EH (cell line): ENCODE data around the gene GSKIP.
A peak's percentile ranks its signal among the peaks of the same experiment; 100 is the strongest.
"Not testable (repeated sequence)": the region's sequence is repeated elsewhere in the genome, so short reads cannot be mapped to it uniquely, and the experiment has no call there.

Source experiments
- DNase-seq: peaks from one replicate; pipeline ENCODE4 v3.0.0-alpha.2; 2015; ENCODE audit warnings: low read depth

Gene GSKIP

DNA sequence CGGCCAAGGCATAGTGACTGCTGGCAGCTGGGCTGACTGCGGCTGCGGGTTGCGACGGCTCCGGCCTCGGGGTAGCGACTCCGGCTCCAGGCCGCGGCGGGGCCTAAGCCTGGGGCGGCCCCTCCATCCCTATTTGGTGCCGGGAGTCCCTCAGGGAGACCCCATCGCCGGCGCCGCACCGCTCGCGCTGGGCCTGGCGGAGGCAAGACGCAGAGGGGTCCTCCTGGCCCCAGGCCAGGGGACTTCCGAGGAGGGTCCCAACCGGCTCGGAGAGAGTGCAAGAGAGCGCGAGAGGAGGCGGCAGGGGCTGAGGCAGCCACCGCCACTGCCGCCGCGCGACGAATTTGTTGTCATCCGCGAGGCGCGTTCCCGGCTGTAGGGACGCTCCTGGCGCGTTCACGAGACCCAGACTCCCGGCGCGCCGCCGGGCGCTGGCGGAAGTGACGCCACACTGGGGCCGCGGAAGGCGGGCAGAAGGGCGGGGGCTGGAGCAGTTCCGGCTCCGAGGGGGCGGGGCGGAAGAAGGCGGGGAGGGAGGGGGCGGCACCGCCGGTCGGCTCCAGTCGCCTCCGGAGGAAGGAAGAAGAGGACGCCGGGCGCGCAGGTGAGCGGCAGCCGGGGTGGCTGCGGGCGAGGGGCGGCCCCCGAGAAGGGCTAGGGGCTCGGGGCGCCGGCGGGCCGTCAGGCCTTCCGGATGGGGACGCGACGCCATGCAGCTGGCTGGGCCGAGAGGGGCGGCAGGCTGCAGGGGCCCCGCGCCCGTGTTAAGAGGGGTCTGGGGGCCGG is at the start of gene GSKIP, which contains the start of gene ATG2B:
Gene GSKIP, plus strand, starts transcription at position 562 of the 786 bp plus-strand sequence. CDS start 18,722 bp downstream, outside the sequence.
Gene ATG2B, minus strand, starts transcription at position 377 of the 786 bp plus-strand sequence. Its CDS starts 365 bp downstream, at position 12.
- DNase-seq: peak; percentile 90

- no peak for DNase-seq
These were observed 47.2 kb upstream of the GSKIP start for GRCh38 chr14:96316087-96316486.

GRCh38 chr14:96318836-96319235 is 44.5 kb upstream of the GSKIP start:
- DNase-seq: no peak

DNA sequence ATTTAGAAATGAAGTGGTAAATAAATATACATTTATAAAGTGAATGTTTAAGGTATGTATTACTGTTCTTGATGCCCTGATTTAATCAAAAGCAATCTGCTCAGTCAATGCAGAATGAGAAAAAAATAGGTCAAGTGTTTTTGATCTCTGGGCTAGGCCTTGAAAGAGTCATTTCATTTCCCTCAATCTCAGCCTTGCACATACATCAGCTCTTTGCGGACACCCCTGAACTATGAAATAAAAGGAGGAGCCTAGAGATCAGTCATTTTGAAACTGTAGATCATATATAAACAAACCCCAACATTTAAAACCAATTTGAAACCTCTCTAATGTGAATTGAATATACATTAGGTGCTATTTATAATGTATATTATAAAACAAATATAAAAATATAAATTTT is 42.7 kb upstream of the GSKIP start:
- DNase-seq: no peak

- DNase-seq: no peak
These were observed 39.1 kb upstream of the GSKIP start for GRCh38 chr14:96324219-96324618.

GRCh38 chr14:96338551-96338950 is 24.8 kb upstream of the GSKIP start:
- peak; percentile 9 for DNase-seq

- no peak for DNase-seq
These were observed 22.0 kb upstream of the GSKIP start for GRCh38 chr14:96341323-96341722.

GRCh38 chr14:96345669-96346068 is 17.7 kb upstream of the GSKIP start:
- no peak for DNase-seq

DNA sequence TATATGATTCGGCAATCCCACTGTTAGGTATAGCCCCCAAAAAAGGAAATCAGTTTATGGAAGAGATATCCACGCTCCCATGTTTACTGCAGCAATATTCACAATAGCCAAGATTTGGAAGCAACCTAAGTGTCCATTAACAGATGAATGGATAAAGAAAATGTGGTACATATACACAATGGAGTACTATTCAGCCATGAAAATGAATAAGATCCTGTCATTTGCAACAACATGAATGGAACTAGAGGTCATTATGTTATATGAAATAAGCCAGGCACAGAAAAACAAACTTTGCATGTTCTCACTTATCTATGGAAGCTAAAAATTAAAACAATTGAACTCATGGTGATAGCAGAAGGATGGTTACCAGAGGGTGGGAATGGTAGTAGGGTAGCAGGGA is 15.4 kb upstream of the GSKIP start:
- not testable (repeated sequence) for DNase-seq

- peak; percentile 9 for DNase-seq
These were observed 13.8 kb upstream of the GSKIP start for GRCh38 chr14:96349286-96350075.

DNA sequence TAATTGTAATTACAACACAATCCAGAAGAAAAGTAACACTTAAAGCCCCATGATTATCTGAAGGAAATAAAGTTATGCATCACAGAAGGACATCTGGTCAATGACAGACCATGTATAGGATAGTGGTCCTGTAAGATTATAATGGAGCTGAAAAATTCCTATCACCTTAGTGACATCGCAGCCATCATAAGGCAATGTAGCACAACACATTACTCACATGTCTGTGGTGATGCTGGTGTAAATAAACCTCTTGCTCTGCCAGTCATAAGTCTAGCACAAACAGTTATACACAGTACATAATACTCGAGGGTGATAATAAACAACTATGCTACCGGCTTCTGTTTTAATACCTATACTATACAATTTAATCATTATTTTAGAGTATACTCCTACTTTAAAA is 11.3 kb upstream of the GSKIP start:
- peak; percentile 15 for DNase-seq

DNA sequence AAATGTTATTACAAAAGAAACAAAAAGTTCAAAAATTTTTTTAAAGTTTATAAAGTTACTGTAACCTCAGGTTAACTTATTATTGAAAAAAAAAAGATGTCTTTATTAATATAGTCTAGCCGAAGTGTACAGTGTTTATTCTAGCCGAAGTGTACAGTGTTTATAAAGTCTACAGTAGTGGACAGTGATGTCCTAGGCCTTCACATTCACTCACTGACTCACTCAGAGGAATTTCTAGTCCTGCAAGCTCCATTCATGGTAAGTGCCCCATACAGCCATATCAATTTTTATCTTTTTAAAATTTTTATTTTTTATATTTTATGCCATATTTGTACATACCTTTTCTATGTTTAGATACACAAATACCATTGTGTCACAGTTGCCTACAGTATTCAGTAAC is 10.6 kb upstream of the GSKIP start:
- DNase-seq: peak; percentile 26

- DNase-seq: no peak
These were observed 9.1 kb upstream of the GSKIP start for GRCh38 chr14:96354246-96354645.

DNA sequence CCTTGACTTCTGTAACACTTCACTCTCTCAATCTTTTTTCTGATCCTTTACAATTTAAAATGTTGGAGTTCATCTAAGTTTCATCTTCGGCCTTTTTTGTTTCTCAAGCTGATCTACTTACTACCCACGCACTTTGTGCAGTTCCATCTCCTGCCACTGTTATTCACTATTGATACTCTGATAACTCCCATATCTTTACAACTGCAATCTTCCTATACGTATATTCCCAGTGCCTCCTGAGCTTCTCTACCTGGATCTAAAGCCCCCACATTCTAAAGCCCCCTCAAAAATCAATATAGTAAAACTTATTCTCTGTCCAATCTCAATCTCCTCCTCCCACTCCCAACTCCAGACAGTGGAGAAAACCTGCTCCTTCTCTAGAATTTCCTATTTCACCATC is 6.1 kb upstream of the GSKIP start:
- no peak for DNase-seq

GRCh38 chr14:96359959-96360358 is 3.4 kb upstream of the GSKIP start:
- no peak for DNase-seq

GRCh38 chr14:96362071-96362964 is 1.0 kb upstream of the GSKIP start:
- DNase-seq: peak; percentile 30

DNA sequence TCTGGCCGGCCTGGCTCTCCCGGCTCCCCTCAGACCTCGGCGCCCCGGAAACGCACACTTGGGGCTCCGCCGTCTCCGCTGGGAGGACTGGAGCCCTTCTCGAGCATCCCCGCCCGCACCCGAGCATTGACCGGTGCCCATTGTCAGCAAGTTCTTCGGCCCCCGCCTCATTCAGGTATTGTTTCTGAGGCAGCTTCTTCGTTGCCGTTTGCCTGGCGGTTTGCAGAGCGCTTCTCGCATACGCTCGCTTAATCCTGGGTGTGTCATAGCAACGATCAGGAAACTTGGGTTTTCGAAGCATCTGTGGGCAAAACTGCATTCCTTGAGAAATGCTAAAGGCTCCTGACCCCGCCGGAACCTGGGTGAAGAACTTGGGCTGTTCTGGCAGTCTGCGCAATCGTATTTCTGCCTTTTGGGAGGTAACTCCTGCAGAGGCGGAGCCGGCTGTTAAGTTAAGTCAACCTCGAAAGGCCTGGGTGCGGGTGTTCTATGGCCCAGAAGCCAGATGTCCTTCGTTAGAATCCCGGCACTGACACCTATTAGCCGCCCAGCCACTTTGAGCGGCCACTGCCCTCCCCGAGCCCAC is 518 bp downstream of the GSKIP start:
- DNase-seq: peak; percentile 60

GRCh38 chr14:96364962-96365361 is 1.6 kb downstream of the GSKIP start:
- no peak for DNase-seq

- DNase-seq: no peak
These were observed 5.2 kb downstream of the GSKIP start for GRCh38 chr14:96368534-96368933.

GRCh38 chr14:96370528-96370927 is 7.2 kb downstream of the GSKIP start:
- no peak for DNase-seq

GRCh38 chr14:96373538-96373937 is 10.2 kb downstream of the GSKIP start:
- no peak for DNase-seq

GRCh38 chr14:96376093-96376492 is 12.8 kb downstream of the GSKIP start:
- no peak for DNase-seq
